GM19455 (cell line): Measurements from ENCODE around the gene CDK5RAP1.

Experiments
- ATAC-seq: cut with Tn5 transposase; IDR thresholded peaks from one replicate; pipeline ENCODE4 v1.9.1; 2021; ENCODE audit not compliant: unreplicated experiment

CDK5RAP1 gene

GRCh38 chr20:33387177-33387576 lies 14.1 kb downstream of the CDK5RAP1 start:
- no peak for ATAC-seq

GRCh38 chr20:33386673-33387072 lies 14.6 kb downstream of the CDK5RAP1 start:
- ATAC-seq, result no peak

GRCh38 chr20:33377366-33377765 lies 24.0 kb downstream of the CDK5RAP1 start:
- ATAC-seq, result no peak

- ATAC-seq, result no peak
Observed at GRCh38 chr20:33373735-33374605, 27.3 kb downstream of the CDK5RAP1 start.

GRCh38 chr20:33372993-33373441 lies 28.3 kb downstream of the CDK5RAP1 start:
- no peak for ATAC-seq

- ATAC-seq, result no peak
Observed at GRCh38 chr20:33370291-33370690, 31.0 kb downstream of the CDK5RAP1 start.

- ATAC-seq, result no peak
Observed at GRCh38 chr20:33362898-33363297, 38.4 kb downstream of the CDK5RAP1 start.

GRCh38 chr20:33359399-33360261 lies 41.7 kb downstream of the CDK5RAP1 start:
- ATAC-seq, result no peak

- ATAC-seq, result no peak
Observed at GRCh38 chr20:33353013-33353402, 48.3 kb downstream of the CDK5RAP1 start.

- no peak for ATAC-seq
Observed at GRCh38 chr20:33352258-33353012, 48.9 kb downstream of the CDK5RAP1 start.

GRCh38 chr20:33351696-33352095 lies 49.6 kb downstream of the CDK5RAP1 start:
- ATAC-seq, result no peak

GRCh38 chr20:33349493-33349892 lies 51.8 kb downstream of the CDK5RAP1 start:
- ATAC-seq, result no peak

- ATAC-seq, result no peak
Observed at GRCh38 chr20:33348136-33348937, 53.0 kb downstream of the CDK5RAP1 start.

- ATAC-seq, result no peak
Observed at GRCh38 chr20:33345342-33345741, 56.0 kb downstream of the CDK5RAP1 start.

- no peak for ATAC-seq
Observed at GRCh38 chr20:33343521-33343920, 57.8 kb downstream of the CDK5RAP1 start.

GRCh38 chr20:33339515-33340058 lies 61.7 kb downstream of the CDK5RAP1 start:
- no peak for ATAC-seq

GRCh38 chr20:33338467-33339258 lies 62.7 kb downstream of the CDK5RAP1 start:
- no peak for ATAC-seq

GRCh38 chr20:33337531-33338165 lies 63.7 kb downstream of the CDK5RAP1 start:
- no peak for ATAC-seq

- ATAC-seq, result no peak
Observed at GRCh38 chr20:33337119-33337518, 64.2 kb downstream of the CDK5RAP1 start.
